22Rv1 (cell line): ENCODE data around the gene XAB2.
"Not testable (repeated sequence)": the region's sequence is repeated elsewhere in the genome, so short reads cannot be mapped to it uniquely, and the experiment has no call there.

Source experiments
- CTCF ChIP-seq: fragments of 450-650 bp; IDR thresholded peaks from 2 replicates; pipeline ENCODE4 v1.5.1; 2017; ENCODE audit warnings: mild to moderate bottlenecking
- ZFX ChIP-seq: fragments of 450-650 bp; IDR thresholded peaks from 2 replicates; pipeline ENCODE4 v1.6.1; 2017; ENCODE audit warnings: antibody characterized with exemption, borderline replicate concordance

GRCh38 chr19:7577422-7577821 is 51.9 kb downstream of the XAB2 start:
- not testable (repeated sequence) for TF ChIP-seq CTCF, ZFX
